ENCODE data around the gene SPATA31C1. TPM values are rescaled to one million over a fixed set of nuclear protein-coding genes. Genes with fewer than 3 reads are reported as not detected.
A peak's percentile ranks its signal among the peaks of the same experiment; 100 is the strongest.

SPATA31C1 gene
- total and polyA plus RNA-seq, 2 of the 13 experiments (the other 11 are each of a cell fraction or from before 2014, with no cell fraction given) = not detected

- Histone ChIP-seq H2AFZ (ENCODE audit: low read length) (no peak overlapping the region), H3K27me3 (ENCODE audit: control insufficient read depth in 1 of 2, insufficient read depth in 2 of 2, low read length in 2 of 2) (peaks cover 0 to 14% of the 10 kb centered on the region in 2 experiments; a peak in 3 of 5 replicates), H4K20me1 (ENCODE audit: insufficient read depth, low read length) (no peaks in the 10 kb centered on the region), H3K9ac (ENCODE audit: insufficient read depth, low read depth, low read length) (no peak overlapping the region), H3K27ac (ENCODE audit: extremely low read length, insufficient read depth, low read length) (no peak overlapping the region), H3K36me3 (replicated peaks in 1 of 2; ENCODE audit: control insufficient read depth in 1 of 2, insufficient read depth in 2 of 2, low read length in 2 of 2) (no peaks in the 10 kb centered on the region), H3K4me3 (replicated peaks in 1 of 3; ENCODE audit: insufficient read depth in 1 of 3, low read depth in 2 of 3, low read length in 3 of 3) (no peak overlapping the region), H3K9me3 (ENCODE audit: low read length) (no peaks in the 10 kb centered on the region), H3K79me2 (ENCODE audit: insufficient read depth, low read length) (no peaks in the 10 kb centered on the region), H3K4me1 (ENCODE audit: insufficient read depth, low read length) (no peaks in the 10 kb centered on the region), H3K4me2 (ENCODE audit: low read depth, low read length) (no peak overlapping the region)
- TF ChIP-seq CEBPB (IDR thresholded peaks at IDR 0.05; ENCODE audit: borderline replicate concordance, low read depth, low read length) (peak; percentile 29; the same call in 1 of the 2 replicates), ZNF225 (CRISPR knock-in tag; IDR thresholded peaks at IDR 0.05) (no peak), ZNF709 (CRISPR knock-in tag; IDR thresholded peaks at IDR 0.05) (no peak)
- POLR2A ChIA-PET = no interaction called here
- BruUV-seq (replicated peaks) = no TSS peak
- intact Hi-C loops (cut with micrococcal nuclease; ENCODE audit: unreplicated experiment) (no loop called here), in situ Hi-C loops (cut with HindIII; ENCODE audit: extremely low pct_ligation_motif_present, low pct_unique_long_range_greater_than_20kb) (no loop called here)
- FAIRE-seq = no peak
- DNase-seq (ENCODE audit: low spot score) = no peak
- WGBS (ENCODE audit: low lambda C conversion rate) = 58% methylated on average over 6 of the region's 6 CpGs
- no peak for ATAC-seq
- CTCF ChIA-PET (ENCODE audit: low intra/inter-chr PET ratio, low total read pairs) = no interaction called here
Observed at GRCh38 chr9:87891754-87892153, 26.0 kb upstream of the SPATA31C1 start.

GRCh38 chr9:87892956-87893355, 24.8 kb upstream of the SPATA31C1 start:
- no peak for FAIRE-seq
- Histone ChIP-seq H3K9me3 (ENCODE audit: low read length) (no peaks in the 10 kb centered on the region), H3K4me1 (ENCODE audit: insufficient read depth, low read length) (no peaks in the 10 kb centered on the region), H3K4me2 (ENCODE audit: low read depth, low read length) (no peak overlapping the region), H3K4me3 (replicated peaks in 1 of 3; ENCODE audit: insufficient read depth in 1 of 3, low read depth in 2 of 3, low read length in 3 of 3) (no peak overlapping the region), H4K20me1 (ENCODE audit: insufficient read depth, low read length) (no peaks in the 10 kb centered on the region), H3K27me3 (ENCODE audit: control insufficient read depth in 1 of 2, insufficient read depth in 2 of 2, low read length in 2 of 2) (peaks cover 0 to 3% of the 10 kb centered on the region in 2 experiments; a peak in 2 of 5 replicates), H3K27ac (ENCODE audit: extremely low read length, insufficient read depth, low read length) (no peak overlapping the region), H3K79me2 (ENCODE audit: insufficient read depth, low read length) (no peaks in the 10 kb centered on the region), H2AFZ (ENCODE audit: low read length) (no peak overlapping the region), H3K9ac (ENCODE audit: insufficient read depth, low read depth, low read length) (no peak overlapping the region), H3K36me3 (replicated peaks in 1 of 2; ENCODE audit: control insufficient read depth in 1 of 2, insufficient read depth in 2 of 2, low read length in 2 of 2) (no peaks in the 10 kb centered on the region)
- in situ Hi-C loops (cut with HindIII; ENCODE audit: extremely low pct_ligation_motif_present, low pct_unique_long_range_greater_than_20kb) = no loop called here
- intact Hi-C loops (cut with micrococcal nuclease; ENCODE audit: unreplicated experiment) = no loop called here
- DNase-seq (ENCODE audit: low spot score) = no peak
- CTCF ChIA-PET (ENCODE audit: low intra/inter-chr PET ratio, low total read pairs) = no interaction called here
- peak in 1 of 2 experiments; percentile 16; a peak in 1 of 4 replicates for TF ChIP-seq MAFK (conservative IDR thresholded peaks at IDR 0.05 in 1 of 2, IDR thresholded peaks at IDR 0.05 in 1 of 2; ENCODE audit: low read length in 2 of 2)
- TF ChIP-seq HES4 (CRISPR knock-in tag; IDR thresholded peaks at IDR 0.05; ENCODE audit: borderline replicate concordance) = no peak
- TF ChIP-seq HOXA3 (CRISPR knock-in tag; IDR thresholded peaks at IDR 0.05) = no peak
- POLR2A ChIA-PET = no interaction called here
- 2% methylated on average over 4 of the region's 4 CpGs for WGBS (ENCODE audit: low lambda C conversion rate)
- no TSS peak for BruUV-seq (replicated peaks)
- ATAC-seq = no peak
